HG03457 (cell line): ENCODE data around the gene DPP3.
"Not testable (repeated sequence)": the region's sequence is repeated elsewhere in the genome, so short reads cannot be mapped to it uniquely, and the experiment has no call there.

Source experiments
- ATAC-seq: cut with Tn5 transposase; IDR thresholded peaks from one replicate; pipeline ENCODE4 v1.9.1; 2021; ENCODE audit warnings: moderate number of reproducible peaks; ENCODE audit not compliant: unreplicated experiment

Gene DPP3

GRCh38 chr11:66529655-66530054 is 49.4 kb downstream of the DPP3 start:
- ATAC-seq, result no peak

DNA sequence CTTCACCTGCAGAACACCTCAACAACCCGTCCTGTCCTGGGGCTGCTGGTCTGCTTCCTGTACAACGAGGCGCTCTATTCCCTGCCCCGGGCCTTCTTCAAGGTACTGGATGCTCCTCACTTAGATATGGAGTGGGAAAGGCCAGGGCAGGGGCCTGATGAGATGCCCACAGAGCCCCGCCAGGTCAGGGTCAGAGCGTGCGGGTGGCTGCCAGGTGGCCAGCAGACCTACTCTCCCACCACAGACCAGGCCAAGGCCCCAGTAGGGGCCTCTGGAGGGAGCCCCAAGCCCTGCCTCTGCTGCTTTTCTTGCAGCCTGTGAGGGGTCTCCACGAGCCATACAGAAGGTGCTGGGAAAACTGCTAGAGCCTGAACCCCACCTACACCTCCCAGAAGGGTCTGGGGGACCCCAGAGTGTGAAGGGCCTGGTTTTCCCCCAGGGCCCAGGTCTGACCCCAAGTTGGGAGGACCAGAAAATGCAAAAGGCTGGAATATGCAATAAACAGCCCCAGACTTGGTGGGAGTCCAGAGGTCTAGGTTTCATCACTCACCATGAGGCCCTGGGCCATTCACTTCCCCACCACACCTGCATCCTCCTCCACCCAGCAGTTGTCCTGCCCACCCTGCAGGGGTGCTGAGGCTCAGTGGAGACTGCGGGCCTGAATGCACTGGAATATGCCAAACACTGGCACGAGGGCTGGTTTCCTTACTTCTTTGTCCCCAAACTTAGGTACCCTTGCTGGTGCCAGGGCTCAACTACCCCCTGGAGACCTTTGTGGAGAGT is 50.9 kb downstream of the DPP3 start:
- ATAC-seq, result no peak

- no peak for ATAC-seq
These were observed 51.6 kb downstream of the DPP3 start for GRCh38 chr11:66531841-66532240.

GRCh38 chr11:66532784-66533183 is 52.5 kb downstream of the DPP3 start:
- ATAC-seq, result no peak

DNA sequence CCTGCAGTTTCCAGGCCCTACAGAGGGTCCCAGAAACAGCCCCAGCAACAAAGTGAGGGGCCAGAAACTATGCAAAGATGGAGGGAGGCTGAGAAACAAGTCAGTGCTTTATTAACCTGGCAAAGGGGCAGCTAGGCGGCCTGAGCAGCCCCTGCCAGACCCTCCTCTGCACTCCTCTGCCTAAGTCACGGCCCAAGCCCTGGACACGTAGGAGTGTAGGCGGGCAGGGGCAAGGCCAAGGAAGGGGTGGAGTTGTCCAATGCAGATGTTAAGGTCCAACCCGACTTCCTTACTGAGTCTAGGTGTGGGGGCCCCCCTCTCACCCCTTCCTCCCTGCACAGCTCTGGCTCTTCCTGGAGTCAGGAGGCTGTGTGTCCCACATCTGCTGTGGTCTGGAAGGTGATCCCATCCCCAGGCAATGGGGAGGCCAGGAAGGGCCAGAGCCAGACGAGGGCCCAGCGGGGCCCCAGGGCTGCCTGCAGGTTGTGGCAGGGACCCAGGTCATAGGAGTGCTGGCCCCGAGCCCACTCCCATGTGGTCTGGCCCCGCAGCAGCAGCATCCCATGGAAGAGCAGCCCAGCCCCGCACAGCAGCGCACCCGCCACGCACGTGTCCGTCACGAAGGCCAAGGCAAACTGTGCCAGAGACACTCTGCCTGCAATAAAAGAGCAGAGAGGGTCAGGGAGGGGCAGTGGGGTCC is 59.1 kb downstream of the DPP3 start:
- no peak for ATAC-seq

DNA sequence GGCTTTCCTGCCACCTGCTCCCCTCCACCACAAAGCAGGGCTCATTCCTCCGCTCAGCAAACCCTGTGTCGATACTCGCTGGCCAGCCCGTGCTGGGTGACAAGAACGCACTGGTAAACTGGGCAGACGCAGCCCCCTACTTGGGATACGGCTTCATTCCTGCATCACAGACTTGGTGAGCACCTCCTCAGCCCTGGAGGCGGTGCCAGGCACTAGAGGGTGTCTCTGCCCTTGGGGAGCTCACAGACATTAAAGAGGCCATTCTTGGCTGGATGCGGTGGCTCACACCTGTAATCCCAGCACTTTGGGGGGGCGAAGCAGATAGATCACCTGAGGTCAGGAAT is 59.6 kb downstream of the DPP3 start:
- no peak for ATAC-seq

GRCh38 chr11:66540598-66540997 is 60.4 kb downstream of the DPP3 start:
- not testable (repeated sequence) for ATAC-seq

GRCh38 chr11:66541892-66542291 is 61.7 kb downstream of the DPP3 start:
- ATAC-seq, result no peak

DNA sequence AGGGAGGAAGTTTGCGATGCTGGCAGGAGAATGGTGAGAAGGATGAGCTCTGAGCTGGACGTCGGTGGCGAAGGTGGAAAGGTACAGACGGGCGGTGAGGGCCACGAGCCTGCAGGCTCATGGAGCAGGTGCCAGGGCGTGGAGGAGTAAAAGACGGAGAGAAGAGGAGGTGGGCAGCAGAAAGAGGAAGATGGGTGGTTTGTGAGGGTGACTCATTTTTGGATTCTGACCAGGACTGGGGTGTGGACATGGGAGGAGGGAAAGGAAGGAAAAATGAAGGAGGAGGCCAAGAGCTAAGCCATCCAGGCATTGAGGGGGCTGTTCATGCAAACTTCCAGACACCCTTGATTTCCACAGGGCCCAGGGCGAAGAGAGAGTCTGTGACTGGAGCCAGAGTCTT is 62.1 kb downstream of the DPP3 start:
- ATAC-seq, result no peak

- no peak for ATAC-seq
These were observed 63.3 kb downstream of the DPP3 start for GRCh38 chr11:66543263-66544107.

GRCh38 chr11:66544952-66545351 is 64.7 kb downstream of the DPP3 start:
- ATAC-seq, result not testable (repeated sequence)

DNA sequence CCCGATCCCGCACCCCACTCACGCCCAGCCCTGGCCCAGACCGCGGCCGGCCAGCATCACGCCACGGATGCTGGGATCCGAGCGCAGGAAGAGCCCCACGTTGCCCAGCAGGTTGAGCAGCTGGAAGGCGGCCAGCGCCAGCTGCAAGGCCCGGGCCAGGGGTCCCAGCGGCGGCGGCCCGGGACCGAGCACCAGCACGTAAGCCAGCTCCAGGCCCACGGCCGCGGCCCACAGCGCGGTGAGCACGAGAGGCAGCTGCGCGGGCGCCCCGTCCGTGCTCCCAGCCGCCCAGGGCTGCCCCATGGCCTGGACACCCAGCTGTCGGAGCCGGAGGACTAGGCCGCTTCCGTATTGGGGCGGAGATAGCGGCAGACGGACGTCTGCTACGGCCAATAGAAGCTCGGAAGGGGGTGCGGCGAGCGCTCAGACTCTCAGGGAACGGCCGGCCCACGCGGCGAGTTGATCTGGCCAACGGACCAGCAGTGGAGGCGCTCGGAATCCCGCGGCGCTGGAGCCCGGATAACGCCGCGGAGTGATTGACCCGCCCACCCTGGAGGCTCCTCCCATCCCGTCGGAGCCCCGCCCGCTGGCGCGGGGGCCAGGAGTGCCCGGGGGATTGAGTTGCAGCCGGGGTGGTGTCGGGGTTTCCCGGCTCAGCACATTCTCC is 65.6 kb downstream of the DPP3 start, which contains the start of gene ZDHHC24:
Gene ZDHHC24 (minus strand): TSS at position 348 of the 667 bp plus-strand sequence. CDS start 45 bp downstream, at position 303.
- ATAC-seq, result peak; percentile 64

- ATAC-seq, result no peak
These were observed 66.2 kb downstream of the DPP3 start, which contains the start of gene ACTN3 for GRCh38 chr11:66546368-66546965. TSS of gene ACTN3 (plus strand) at chr11:66546903. CDS start at chr11:66546938, 35 bp downstream.

DNA sequence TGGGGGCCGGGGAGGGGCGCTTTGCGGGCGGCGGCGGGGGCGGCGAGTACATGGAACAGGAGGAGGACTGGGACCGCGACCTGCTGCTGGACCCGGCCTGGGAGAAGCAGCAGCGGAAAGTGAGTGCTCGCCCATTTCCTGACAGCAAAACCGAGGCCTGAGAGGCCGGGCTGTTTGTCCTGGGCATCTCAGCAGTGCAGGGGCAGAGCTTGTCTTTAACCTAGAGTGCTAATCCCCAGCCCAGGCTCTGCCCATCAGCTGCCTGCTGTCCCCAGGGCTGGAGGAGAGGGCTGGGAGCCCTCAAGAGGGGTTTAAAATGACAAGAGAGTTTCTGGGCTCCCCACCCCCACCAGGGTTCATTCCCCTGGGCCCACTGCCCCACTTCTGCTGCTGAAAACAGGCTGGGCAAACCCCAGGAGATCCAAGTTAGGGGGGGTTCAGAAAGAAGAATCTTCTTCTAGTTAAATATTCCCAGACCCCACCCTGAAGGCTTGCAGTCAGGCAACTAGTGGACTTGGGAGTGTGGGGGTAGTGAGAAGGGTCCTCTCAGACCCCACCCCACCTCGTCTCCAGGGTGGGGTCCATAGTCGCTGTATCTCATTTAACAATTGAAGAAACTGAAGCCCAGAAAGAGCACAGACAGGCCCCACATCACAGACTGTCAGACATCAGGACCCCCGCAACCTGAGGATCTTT is 66.9 kb downstream of the DPP3 start:
- no peak for ATAC-seq

DNA sequence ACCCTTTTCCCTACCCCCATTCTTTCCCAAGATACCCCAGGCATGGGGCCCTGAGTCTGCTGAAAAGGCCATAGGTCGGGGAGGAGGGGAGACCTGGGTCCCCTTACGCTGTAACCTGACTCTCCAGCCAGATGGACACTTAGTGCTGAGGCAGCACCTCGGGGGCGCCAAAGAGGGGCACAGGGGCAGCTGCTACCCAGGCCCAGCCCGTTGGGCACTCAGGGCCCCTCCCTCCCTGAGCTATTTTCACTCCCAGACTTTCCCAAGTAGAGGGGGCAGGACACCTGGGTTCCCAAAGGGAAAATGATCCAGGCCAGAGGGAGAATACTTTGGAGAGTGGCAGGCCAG is 67.4 kb downstream of the DPP3 start:
- ATAC-seq, result no peak

DNA sequence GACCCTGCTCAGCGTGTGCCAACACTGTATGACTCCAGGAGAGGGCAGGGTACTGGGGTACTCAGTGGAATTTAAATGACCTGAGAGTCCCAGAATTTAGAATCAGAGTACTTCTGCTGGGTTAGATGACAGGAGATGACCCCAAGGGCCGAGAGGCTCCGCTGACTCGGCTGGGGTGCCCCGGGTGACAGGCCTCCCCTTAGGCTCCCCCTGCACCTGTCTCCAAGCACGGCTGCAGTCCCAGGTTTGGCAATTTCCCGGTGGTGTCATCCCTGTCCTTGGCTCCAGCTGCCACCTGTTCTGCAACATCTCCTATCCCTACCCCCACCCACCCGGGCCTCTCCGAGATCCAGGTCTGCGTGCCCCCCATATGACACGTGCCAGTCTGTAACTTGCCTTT is 67.8 kb downstream of the DPP3 start:
- no peak for ATAC-seq

GRCh38 chr11:66548774-66549630 is 68.8 kb downstream of the DPP3 start:
- ATAC-seq, result no peak

DNA sequence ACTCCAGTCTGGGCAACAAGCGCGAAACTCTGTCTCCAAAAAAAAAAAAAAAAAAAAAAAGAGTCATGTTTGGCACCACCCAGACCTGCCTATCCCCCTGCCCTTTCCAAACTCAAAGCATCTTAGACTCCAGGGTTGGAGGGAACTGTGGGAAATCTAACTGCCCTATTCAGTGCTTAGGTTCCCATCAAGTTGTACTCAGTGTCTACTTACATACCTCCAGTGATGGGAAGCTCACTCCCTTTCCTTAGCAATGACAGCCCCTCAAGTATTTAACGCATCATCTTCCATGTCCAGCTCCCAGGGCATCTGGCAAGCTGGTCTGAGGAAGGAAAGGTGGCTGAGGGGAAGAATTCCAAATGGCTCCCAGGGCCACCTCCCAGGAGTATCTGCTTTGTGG is 69.5 kb downstream of the DPP3 start:
- ATAC-seq, result no peak

GRCh38 chr11:66550887-66551286 is 70.7 kb downstream of the DPP3 start:
- ATAC-seq, result no peak
